GM21528 (cell line): ENCODE results near the gene CABP4.

Experiments used
- ATAC-seq: cut with Tn5 transposase; IDR thresholded peaks from one replicate; pipeline ENCODE4 v1.9.1; 2021; ENCODE audit warnings: mild to moderate bottlenecking, moderate library complexity; ENCODE audit not compliant: unreplicated experiment, low FRiP score

Gene CABP4

GRCh38 chr11:67455054-67455453 is at the start of gene CABP4:
Gene CABP4 (plus strand): TSS chr11:67455354. CDS start chr11:67455424, 70 bp downstream.
- no peak for ATAC-seq

- no peak for ATAC-seq
These were observed 49.3 kb upstream of the CABP4 start for GRCh38 chr11:67405688-67406339.

GRCh38 chr11:67406420-67406968 is 48.7 kb upstream of the CABP4 start:
- ATAC-seq = no peak

- no peak for ATAC-seq
These were observed 48.0 kb upstream of the CABP4 start for GRCh38 chr11:67406969-67407687.

GRCh38 chr11:67407688-67408163 is 47.4 kb upstream of the CABP4 start:
- no peak for ATAC-seq

- peak; percentile 23 for ATAC-seq
These were observed 46.5 kb upstream of the CABP4 start for GRCh38 chr11:67408437-67409200.

GRCh38 chr11:67409261-67409666 is 45.9 kb upstream of the CABP4 start:
- peak; percentile 51 for ATAC-seq

- no peak for ATAC-seq
These were observed 45.3 kb upstream of the CABP4 start for GRCh38 chr11:67409781-67410368.

- no peak for ATAC-seq
These were observed 44.8 kb upstream of the CABP4 start for GRCh38 chr11:67410369-67410831.

GRCh38 chr11:67410984-67411784 is 44.0 kb upstream of the CABP4 start:
- no peak for ATAC-seq

- no peak for ATAC-seq
These were observed 43.4 kb upstream of the CABP4 start for GRCh38 chr11:67411785-67412152.

- ATAC-seq = no peak
These were observed 42.5 kb upstream of the CABP4 start for GRCh38 chr11:67412495-67413179.

- no peak for ATAC-seq
These were observed 41.8 kb upstream of the CABP4 start for GRCh38 chr11:67413266-67413849.

GRCh38 chr11:67415501-67416304 is 39.5 kb upstream of the CABP4 start, which contains the start of gene CARNS1:
Gene CARNS1 (plus strand): TSS chr11:67415678. CDS start chr11:67416200, 522 bp downstream.
- ATAC-seq = no peak

GRCh38 chr11:67416416-67417335 is 38.5 kb upstream of the CABP4 start:
- no peak for ATAC-seq

- ATAC-seq = no peak
These were observed 37.7 kb upstream of the CABP4 start for GRCh38 chr11:67417425-67417824.
